ENCODE measurements around the gene FHDC1.

DNA sequence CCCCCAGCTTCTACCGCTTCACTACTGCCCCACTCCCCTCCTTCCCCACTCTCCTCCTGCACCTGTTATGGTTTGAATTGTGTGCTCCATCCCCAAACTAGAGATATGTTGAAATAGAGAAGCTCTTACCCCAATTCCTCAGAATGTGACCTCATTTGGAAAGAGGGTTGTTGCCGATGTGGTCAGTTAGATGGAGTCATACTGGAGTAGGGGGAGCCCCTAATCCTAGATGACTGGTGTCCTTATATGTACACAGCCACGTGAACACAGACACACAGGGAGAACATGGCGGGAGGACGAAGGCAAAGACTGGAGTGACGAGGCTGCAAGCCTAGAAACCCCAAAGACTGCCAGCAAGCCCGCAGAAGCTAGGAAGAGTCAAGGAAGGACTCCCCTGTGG lies 84.3 kb downstream of the FHDC1 start:
- TF ChIP-seq, protein P1, sequence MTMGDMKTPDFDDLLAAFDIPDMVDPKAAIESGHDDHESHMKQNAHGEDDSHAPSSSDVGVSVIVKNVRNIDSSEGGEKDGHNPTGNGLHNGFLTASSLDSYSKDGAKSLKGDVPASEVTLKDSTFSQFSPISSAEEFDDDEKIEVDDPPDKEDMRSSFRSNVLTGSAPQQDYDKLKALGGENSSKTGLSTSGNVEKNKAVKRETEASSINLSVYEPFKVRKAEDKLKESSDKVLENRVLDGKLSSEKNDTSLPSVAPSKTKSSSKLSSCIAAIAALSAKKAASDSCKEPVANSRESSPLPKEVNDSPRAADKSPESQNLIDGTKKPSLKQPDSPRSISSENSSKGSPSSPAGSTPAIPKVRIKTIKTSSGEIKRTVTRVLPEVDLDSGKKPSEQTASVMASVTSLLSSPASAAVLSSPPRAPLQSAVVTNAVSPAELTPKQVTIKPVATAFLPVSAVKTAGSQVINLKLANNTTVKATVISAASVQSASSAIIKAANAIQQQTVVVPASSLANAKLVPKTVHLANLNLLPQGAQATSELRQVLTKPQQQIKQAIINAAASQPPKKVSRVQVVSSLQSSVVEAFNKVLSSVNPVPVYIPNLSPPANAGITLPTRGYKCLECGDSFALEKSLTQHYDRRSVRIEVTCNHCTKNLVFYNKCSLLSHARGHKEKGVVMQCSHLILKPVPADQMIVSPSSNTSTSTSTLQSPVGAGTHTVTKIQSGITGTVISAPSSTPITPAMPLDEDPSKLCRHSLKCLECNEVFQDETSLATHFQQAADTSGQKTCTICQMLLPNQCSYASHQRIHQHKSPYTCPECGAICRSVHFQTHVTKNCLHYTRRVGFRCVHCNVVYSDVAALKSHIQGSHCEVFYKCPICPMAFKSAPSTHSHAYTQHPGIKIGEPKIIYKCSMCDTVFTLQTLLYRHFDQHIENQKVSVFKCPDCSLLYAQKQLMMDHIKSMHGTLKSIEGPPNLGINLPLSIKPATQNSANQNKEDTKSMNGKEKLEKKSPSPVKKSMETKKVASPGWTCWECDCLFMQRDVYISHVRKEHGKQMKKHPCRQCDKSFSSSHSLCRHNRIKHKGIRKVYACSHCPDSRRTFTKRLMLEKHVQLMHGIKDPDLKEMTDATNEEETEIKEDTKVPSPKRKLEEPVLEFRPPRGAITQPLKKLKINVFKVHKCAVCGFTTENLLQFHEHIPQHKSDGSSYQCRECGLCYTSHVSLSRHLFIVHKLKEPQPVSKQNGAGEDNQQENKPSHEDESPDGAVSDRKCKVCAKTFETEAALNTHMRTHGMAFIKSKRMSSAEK (CRISPR knock-in tag; IDR thresholded peaks at IDR 0.05; ENCODE audit: borderline replicate concordance): no peak
- TF ChIP-seq, protein P2, sequence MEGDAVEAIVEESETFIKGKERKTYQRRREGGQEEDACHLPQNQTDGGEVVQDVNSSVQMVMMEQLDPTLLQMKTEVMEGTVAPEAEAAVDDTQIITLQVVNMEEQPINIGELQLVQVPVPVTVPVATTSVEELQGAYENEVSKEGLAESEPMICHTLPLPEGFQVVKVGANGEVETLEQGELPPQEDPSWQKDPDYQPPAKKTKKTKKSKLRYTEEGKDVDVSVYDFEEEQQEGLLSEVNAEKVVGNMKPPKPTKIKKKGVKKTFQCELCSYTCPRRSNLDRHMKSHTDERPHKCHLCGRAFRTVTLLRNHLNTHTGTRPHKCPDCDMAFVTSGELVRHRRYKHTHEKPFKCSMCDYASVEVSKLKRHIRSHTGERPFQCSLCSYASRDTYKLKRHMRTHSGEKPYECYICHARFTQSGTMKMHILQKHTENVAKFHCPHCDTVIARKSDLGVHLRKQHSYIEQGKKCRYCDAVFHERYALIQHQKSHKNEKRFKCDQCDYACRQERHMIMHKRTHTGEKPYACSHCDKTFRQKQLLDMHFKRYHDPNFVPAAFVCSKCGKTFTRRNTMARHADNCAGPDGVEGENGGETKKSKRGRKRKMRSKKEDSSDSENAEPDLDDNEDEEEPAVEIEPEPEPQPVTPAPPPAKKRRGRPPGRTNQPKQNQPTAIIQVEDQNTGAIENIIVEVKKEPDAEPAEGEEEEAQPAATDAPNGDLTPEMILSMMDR (IDR thresholded peaks at IDR 0.05): no peak
- TF ChIP-seq, protein P3, sequence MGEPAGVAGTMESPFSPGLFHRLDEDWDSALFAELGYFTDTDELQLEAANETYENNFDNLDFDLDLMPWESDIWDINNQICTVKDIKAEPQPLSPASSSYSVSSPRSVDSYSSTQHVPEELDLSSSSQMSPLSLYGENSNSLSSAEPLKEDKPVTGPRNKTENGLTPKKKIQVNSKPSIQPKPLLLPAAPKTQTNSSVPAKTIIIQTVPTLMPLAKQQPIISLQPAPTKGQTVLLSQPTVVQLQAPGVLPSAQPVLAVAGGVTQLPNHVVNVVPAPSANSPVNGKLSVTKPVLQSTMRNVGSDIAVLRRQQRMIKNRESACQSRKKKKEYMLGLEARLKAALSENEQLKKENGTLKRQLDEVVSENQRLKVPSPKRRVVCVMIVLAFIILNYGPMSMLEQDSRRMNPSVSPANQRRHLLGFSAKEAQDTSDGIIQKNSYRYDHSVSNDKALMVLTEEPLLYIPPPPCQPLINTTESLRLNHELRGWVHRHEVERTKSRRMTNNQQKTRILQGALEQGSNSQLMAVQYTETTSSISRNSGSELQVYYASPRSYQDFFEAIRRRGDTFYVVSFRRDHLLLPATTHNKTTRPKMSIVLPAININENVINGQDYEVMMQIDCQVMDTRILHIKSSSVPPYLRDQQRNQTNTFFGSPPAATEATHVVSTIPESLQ (CRISPR knock-in tag; IDR thresholded peaks at IDR 0.05): no peak
- TF ChIP-seq IRF2 (CRISPR knock-in tag; IDR thresholded peaks at IDR 0.05; ENCODE audit: borderline replicate concordance, low read depth): no peak
- TF ChIP-seq CBFB (CRISPR knock-in tag; IDR thresholded peaks at IDR 0.05; ENCODE audit: low read depth): no peak
- no peak for TF ChIP-seq ATF2 (CRISPR knock-in tag; IDR thresholded peaks at IDR 0.05; ENCODE audit: borderline replicate concordance, low read depth)
- TF ChIP-seq NR1H2 (CRISPR knock-in tag; IDR thresholded peaks at IDR 0.05): no peak
- TF ChIP-seq, protein P4, sequence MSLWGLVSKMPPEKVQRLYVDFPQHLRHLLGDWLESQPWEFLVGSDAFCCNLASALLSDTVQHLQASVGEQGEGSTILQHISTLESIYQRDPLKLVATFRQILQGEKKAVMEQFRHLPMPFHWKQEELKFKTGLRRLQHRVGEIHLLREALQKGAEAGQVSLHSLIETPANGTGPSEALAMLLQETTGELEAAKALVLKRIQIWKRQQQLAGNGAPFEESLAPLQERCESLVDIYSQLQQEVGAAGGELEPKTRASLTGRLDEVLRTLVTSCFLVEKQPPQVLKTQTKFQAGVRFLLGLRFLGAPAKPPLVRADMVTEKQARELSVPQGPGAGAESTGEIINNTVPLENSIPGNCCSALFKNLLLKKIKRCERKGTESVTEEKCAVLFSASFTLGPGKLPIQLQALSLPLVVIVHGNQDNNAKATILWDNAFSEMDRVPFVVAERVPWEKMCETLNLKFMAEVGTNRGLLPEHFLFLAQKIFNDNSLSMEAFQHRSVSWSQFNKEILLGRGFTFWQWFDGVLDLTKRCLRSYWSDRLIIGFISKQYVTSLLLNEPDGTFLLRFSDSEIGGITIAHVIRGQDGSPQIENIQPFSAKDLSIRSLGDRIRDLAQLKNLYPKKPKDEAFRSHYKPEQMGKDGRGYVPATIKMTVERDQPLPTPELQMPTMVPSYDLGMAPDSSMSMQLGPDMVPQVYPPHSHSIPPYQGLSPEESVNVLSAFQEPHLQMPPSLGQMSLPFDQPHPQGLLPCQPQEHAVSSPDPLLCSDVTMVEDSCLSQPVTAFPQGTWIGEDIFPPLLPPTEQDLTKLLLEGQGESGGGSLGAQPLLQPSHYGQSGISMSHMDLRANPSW (CRISPR knock-in tag; conservative IDR thresholded peaks at IDR 0.05; ENCODE audit: low read depth): no peak

All from WTC11 (cell line).